GM13976 (cell line): ENCODE data around the gene RABAC1.

Source experiments
- DNase-seq: peaks from one replicate; pipeline ENCODE4 v3.0.0; 2012; ENCODE audit warnings: low spot score
- CTCF ChIP-seq: IDR thresholded peaks from 2 replicates; pipeline ENCODE4 v1.5.1; 2012; ENCODE audit warnings: borderline replicate concordance, mild to moderate bottlenecking; ENCODE audit not compliant: insufficient read depth; ENCODE audit errors: extremely low read depth, missing control alignments, control extremely low read depth
- in situ Hi-C: fragments of 300-500 bp; cut with MboI; formaldehyde crosslinking; loops from one replicate; pipeline ENCODE4 v1.12.0; 2022; ENCODE audit warnings: low sequenced_read_pairs, mixed read lengths, inconsistent platforms; ENCODE audit not compliant: unreplicated experiment

RABAC1 gene

GRCh38 chr19:41937525-41938468 is 21.3 kb downstream of the RABAC1 start:
- DNase-seq, result no peak
- no peak for TF ChIP-seq CTCF
- in situ Hi-C loops, result no loop called here

- in situ Hi-C loops, result no loop called here
- no peak for DNase-seq
- TF ChIP-seq CTCF, result no peak
Observed at GRCh38 chr19:41936961-41937360, 22.2 kb downstream of the RABAC1 start.

- no peak for DNase-seq
- in situ Hi-C loops, result no loop called here
- no peak for TF ChIP-seq CTCF
Observed at GRCh38 chr19:41936416-41936850, 22.7 kb downstream of the RABAC1 start.

- DNase-seq, result no peak
- in situ Hi-C loops, result no loop called here
- TF ChIP-seq CTCF, result no peak
Observed at GRCh38 chr19:41935760-41936415, 23.2 kb downstream of the RABAC1 start.

GRCh38 chr19:41934849-41935374 is 24.2 kb downstream of the RABAC1 start:
- peak; percentile 92 for DNase-seq
- in situ Hi-C loops, result no loop called here
- peak; percentile 94 for TF ChIP-seq CTCF

- TF ChIP-seq CTCF, result no peak
Observed at GRCh38 chr19:41933693-41934426, 25.3 kb downstream of the RABAC1 start.

More at GRCh38 chr19:41933693-41934426, 25.3 kb downstream of the RABAC1 start:
- DNase-seq, result no peak
- in situ Hi-C loops, result no loop called here
